NCI-H1694 (cell line): Measurements from ENCODE around the gene PDPN.

Experiments used
- DNase-seq: peaks from one replicate; lab custom pipeline; 2025; lab: John Stamatoyannopoulos, UW

PDPN gene

GRCh38 chr1:13617773-13618172 lies 34.1 kb downstream of the PDPN start:
- DNase-seq: no peak

GRCh38 chr1:13618483-13618882 lies 34.9 kb downstream of the PDPN start:
- DNase-seq: no peak

- no peak for DNase-seq
These were observed 36.3 kb downstream of the PDPN start for GRCh38 chr1:13619909-13620308.

- DNase-seq: no peak
These were observed 37.2 kb downstream of the PDPN start for GRCh38 chr1:13620825-13621224.

GRCh38 chr1:13622446-13622845 lies 38.8 kb downstream of the PDPN start:
- no peak for DNase-seq

GRCh38 chr1:13623021-13623637 lies 39.5 kb downstream of the PDPN start:
- DNase-seq: no peak

- DNase-seq: no peak
These were observed 40.9 kb downstream of the PDPN start for GRCh38 chr1:13624526-13624925.

GRCh38 chr1:13627127-13627526 lies 43.5 kb downstream of the PDPN start:
- no peak for DNase-seq

GRCh38 chr1:13628218-13628617 lies 44.6 kb downstream of the PDPN start:
- no peak for DNase-seq

- DNase-seq: no peak
These were observed 45.1 kb downstream of the PDPN start for GRCh38 chr1:13628711-13629110.

GRCh38 chr1:13642306-13643004 lies 58.8 kb downstream of the PDPN start:
- no peak for DNase-seq

- no peak for DNase-seq
These were observed 59.4 kb downstream of the PDPN start for GRCh38 chr1:13643017-13643416.

- DNase-seq: no peak
These were observed 62.9 kb downstream of the PDPN start for GRCh38 chr1:13646521-13646920.

- no peak for DNase-seq
These were observed 67.6 kb downstream of the PDPN start for GRCh38 chr1:13651279-13651678.

GRCh38 chr1:13652238-13652637 lies 68.6 kb downstream of the PDPN start:
- no peak for DNase-seq

GRCh38 chr1:13661539-13661938 lies 77.9 kb downstream of the PDPN start:
- no peak for DNase-seq

GRCh38 chr1:13662493-13662892 lies 78.9 kb downstream of the PDPN start:
- no peak for DNase-seq

GRCh38 chr1:13663969-13664368 lies 80.3 kb downstream of the PDPN start:
- no peak for DNase-seq

- no peak for DNase-seq
These were observed 80.8 kb downstream of the PDPN start for GRCh38 chr1:13664451-13664850.

- no peak for DNase-seq
These were observed 82.7 kb downstream of the PDPN start for GRCh38 chr1:13666317-13666716.
